CD4-positive, alpha-beta T cell treated with Interleukin-10 for 1 hour (primary cell): Measurements from ENCODE around the gene LSM14B.
"Not testable (repeated sequence)": the region's sequence is repeated elsewhere in the genome, so short reads cannot be mapped to it uniquely, and the experiment has no call there.

Source experiments
- DNase-seq: peaks from one replicate; pipeline ENCODE4 v3.0.0-alpha.2; 2020

The LSM14B gene

GRCh38 chr20:62133864-62134263 is 11.6 kb downstream of the LSM14B start:
- DNase-seq = no peak

- no peak for DNase-seq
These were observed 12.5 kb downstream of the LSM14B start for GRCh38 chr20:62134735-62135231.

- no peak for DNase-seq
These were observed 13.4 kb downstream of the LSM14B start for GRCh38 chr20:62135573-62136266.

GRCh38 chr20:62136283-62137091 is 14.2 kb downstream of the LSM14B start:
- peak; percentile 80 for DNase-seq

- DNase-seq = no peak
These were observed 14.8 kb downstream of the LSM14B start for GRCh38 chr20:62137092-62137384.

GRCh38 chr20:62137478-62138203 is 15.4 kb downstream of the LSM14B start:
- no peak for DNase-seq

- no peak for DNase-seq
These were observed 15.9 kb downstream of the LSM14B start for GRCh38 chr20:62138204-62138543.

GRCh38 chr20:62138912-62139311 is 16.6 kb downstream of the LSM14B start:
- no peak for DNase-seq

GRCh38 chr20:62139636-62140035 is 17.4 kb downstream of the LSM14B start:
- DNase-seq = no peak

- DNase-seq = no peak
These were observed 18.7 kb downstream of the LSM14B start for GRCh38 chr20:62141043-62141396.

- peak; percentile 26 for DNase-seq
These were observed 19.3 kb downstream of the LSM14B start for GRCh38 chr20:62141397-62142251.

GRCh38 chr20:62142252-62143080 is 20.2 kb downstream of the LSM14B start:
- no peak for DNase-seq

GRCh38 chr20:62143081-62143956 is 21.0 kb downstream of the LSM14B start, which contains the start of the genes PSMA7 and SS18L1:
TSS of gene PSMA7 (minus strand) at chr20:62143394. CDS start at chr20:62143303, 91 bp downstream.
TSS of gene SS18L1 (plus strand) at chr20:62143769. CDS start at chr20:62143821, 52 bp downstream.
- DNase-seq = peak; percentile 88

GRCh38 chr20:62143957-62144825 is 21.9 kb downstream of the LSM14B start:
- DNase-seq = peak; percentile 50

GRCh38 chr20:62145688-62146018 is 23.4 kb downstream of the LSM14B start:
- no peak for DNase-seq

GRCh38 chr20:62146019-62146755 is 23.9 kb downstream of the LSM14B start:
- no peak for DNase-seq

GRCh38 chr20:62147125-62147524 is 24.9 kb downstream of the LSM14B start:
- no peak for DNase-seq

- no peak for DNase-seq
These were observed 25.3 kb downstream of the LSM14B start for GRCh38 chr20:62147528-62147927.

GRCh38 chr20:62148383-62148782 is 26.1 kb downstream of the LSM14B start:
- not testable (repeated sequence) for DNase-seq
